ENCODE results near the gene TAGLN.

Gene TAGLN

GRCh38 chr11:117199053-117199915 lies at the start of gene TAGLN:
TSS of gene TAGLN (plus strand) at chr11:117199370. CDS start at chr11:117203014, 3,644 bp downstream.
- no peak for DNase-seq

- DNase-seq: no peak
These were observed 47.1 kb upstream of the TAGLN start for GRCh38 chr11:117152066-117152465.

GRCh38 chr11:117154468-117154867 lies 44.7 kb upstream of the TAGLN start:
- DNase-seq: no peak

GRCh38 chr11:117157507-117157906 lies 41.7 kb upstream of the TAGLN start:
- DNase-seq: no peak

- no peak for DNase-seq
These were observed 39.3 kb upstream of the TAGLN start for GRCh38 chr11:117159892-117160291.

- DNase-seq: no peak
These were observed 38.3 kb upstream of the TAGLN start for GRCh38 chr11:117160826-117161225.

GRCh38 chr11:117166491-117166890 lies 32.7 kb upstream of the TAGLN start:
- DNase-seq: no peak

GRCh38 chr11:117169736-117170135 lies 29.4 kb upstream of the TAGLN start:
- no peak for DNase-seq

GRCh38 chr11:117170210-117170609 lies 29.0 kb upstream of the TAGLN start:
- no peak for DNase-seq

GRCh38 chr11:117171007-117171403 lies 28.2 kb upstream of the TAGLN start:
- no peak for DNase-seq

GRCh38 chr11:117171404-117172061 lies 27.6 kb upstream of the TAGLN start:
- DNase-seq: no peak

GRCh38 chr11:117172724-117173421 lies 26.3 kb upstream of the TAGLN start:
- DNase-seq: no peak

- DNase-seq: no peak
These were observed 24.1 kb upstream of the TAGLN start for GRCh38 chr11:117175104-117175503.

- DNase-seq: no peak
These were observed 23.4 kb upstream of the TAGLN start for GRCh38 chr11:117175781-117176180.

GRCh38 chr11:117176186-117176585 lies 23.0 kb upstream of the TAGLN start:
- DNase-seq: no peak

- no peak for DNase-seq
These were observed 21.5 kb upstream of the TAGLN start for GRCh38 chr11:117177534-117178209.

- peak; percentile 50 to 58 for DNase-seq
These were observed 20.7 kb upstream of the TAGLN start, which contains the start of gene SIDT2 for GRCh38 chr11:117178210-117179034. TSS of gene SIDT2 (plus strand) at chr11:117178743. CDS start at chr11:117179264, 521 bp downstream.

- DNase-seq: no peak
These were observed 19.8 kb upstream of the TAGLN start for GRCh38 chr11:117179048-117179999.

- no peak for DNase-seq
These were observed 19.1 kb upstream of the TAGLN start for GRCh38 chr11:117180020-117180419.

GRCh38 chr11:117180661-117181585 lies 18.2 kb upstream of the TAGLN start:
- no peak for DNase-seq

Measured in NCI-H187 (cell line).